Measurements from ENCODE around the gene HIPK4. TPM values are rescaled to one million over a fixed set of nuclear protein-coding genes. Genes with fewer than 3 reads are reported as not detected.

Gene HIPK4
- total RNA-seq, 1 donor from 2014 or later = 0.64 TPM

GRCh38 chr19:40381321-40381720 is 8.7 kb downstream of the HIPK4 start:
- no peak for ATAC-seq
- no peak overlapping the region for H3K27ac ChIP-seq
- intact Hi-C loops (cut with DNase I) = no loop called here

GRCh38 chr19:40380199-40381037 is 9.6 kb downstream of the HIPK4 start:
- no peak for DNase-seq
- H3K4me3 ChIP-seq = no peak overlapping the region
- no peak for ATAC-seq
- H3K9me3 ChIP-seq = no peaks in the 10 kb centered on the region
- H3K36me3 ChIP-seq = peaks cover 32% of the 10 kb centered on the region
- H3K27ac ChIP-seq = no peak overlapping the region
- intact Hi-C loops (cut with DNase I) = no loop called here
- H3K27me3 ChIP-seq = no peaks in the 10 kb centered on the region
- TF ChIP-seq CTCF (IDR thresholded peaks at IDR 0.05) = no peak
- H3K4me1 ChIP-seq = no peaks in the 10 kb centered on the region

More at GRCh38 chr19:40381321-40381720, 8.7 kb downstream of the HIPK4 start:
- Histone ChIP-seq H3K9me3 (no peaks in the 10 kb centered on the region), H3K4me1 (no peaks in the 10 kb centered on the region), H3K27me3 (no peaks in the 10 kb centered on the region), H3K4me3 (no peak overlapping the region), H3K36me3 (peaks cover 26% of the 10 kb centered on the region)
- DNase-seq = no peak
- no peak for TF ChIP-seq CTCF (IDR thresholded peaks at IDR 0.05)

GRCh38 chr19:40379446-40380198 is 10.4 kb downstream of the HIPK4 start:
- no peak overlapping the region for H3K4me3 ChIP-seq
- peaks cover 40% of the 10 kb centered on the region for H3K36me3 ChIP-seq
- intact Hi-C loops (cut with DNase I) = no loop called here
- H3K27ac ChIP-seq = no peak overlapping the region
- DNase-seq = no peak
- H3K27me3 ChIP-seq = no peaks in the 10 kb centered on the region
- ATAC-seq = no peak
- no peak for TF ChIP-seq CTCF (IDR thresholded peaks at IDR 0.05)
- no peaks in the 10 kb centered on the region for H3K9me3 ChIP-seq
- no peaks in the 10 kb centered on the region for H3K4me1 ChIP-seq

GRCh38 chr19:40378509-40378908 is 11.5 kb downstream of the HIPK4 start:
- no peak overlapping the region for H3K27ac ChIP-seq
- no peak overlapping the region for H3K4me3 ChIP-seq
- ATAC-seq (peak; percentile 23), DNase-seq (no peak)
- H3K36me3 ChIP-seq = peaks cover 51% of the 10 kb centered on the region
- H3K27me3 ChIP-seq = no peaks in the 10 kb centered on the region
- H3K4me1 ChIP-seq = no peaks in the 10 kb centered on the region
- intact Hi-C loops (cut with DNase I) = no loop called here
- H3K9me3 ChIP-seq = no peaks in the 10 kb centered on the region
- TF ChIP-seq CTCF (IDR thresholded peaks at IDR 0.05) = no peak

GRCh38 chr19:40377876-40378385 is 12.1 kb downstream of the HIPK4 start:
- H3K27me3 ChIP-seq = no peaks in the 10 kb centered on the region
- no peaks in the 10 kb centered on the region for H3K4me1 ChIP-seq
- H3K9me3 ChIP-seq = no peaks in the 10 kb centered on the region
- DNase-seq (no peak), ATAC-seq (no peak)
- H3K4me3 ChIP-seq = no peak overlapping the region
- intact Hi-C loops (cut with DNase I) = no loop called here
- TF ChIP-seq CTCF (IDR thresholded peaks at IDR 0.05) = no peak
- peaks cover 57% of the 10 kb centered on the region for H3K36me3 ChIP-seq
- no peak overlapping the region for H3K27ac ChIP-seq
